NCI-H2171 treated with DMSO at 0.1 percent for 48 hours (cell line): Measurements from ENCODE around the gene MGMT.

Source experiments
- DNase-seq: peaks from one replicate; lab custom pipeline; 2025; lab: John Stamatoyannopoulos, UW

MGMT gene

DNA sequence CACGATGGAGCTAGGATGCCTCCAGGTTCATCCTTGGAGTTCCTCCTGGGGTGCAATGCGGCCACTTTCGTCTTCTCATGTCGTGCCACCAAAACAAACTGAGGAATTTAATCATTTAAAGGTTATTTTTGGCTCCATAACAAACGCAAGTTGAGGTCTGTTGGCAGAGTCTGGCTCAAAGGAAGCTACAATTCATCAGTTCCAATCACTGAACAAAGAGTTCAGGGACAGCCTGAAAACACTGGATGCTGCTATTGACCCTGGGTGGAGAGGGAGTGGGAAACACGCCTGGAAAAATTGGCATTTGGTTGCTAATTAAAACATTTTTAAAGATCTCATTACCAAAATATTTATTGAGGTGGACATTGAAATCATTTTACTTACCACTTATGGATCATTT lies 11.4 kb upstream of the MGMT start:
- DNase-seq, result no peak

GRCh38 chr10:129459762-129460539 lies 7.1 kb upstream of the MGMT start:
- no peak for DNase-seq

DNA sequence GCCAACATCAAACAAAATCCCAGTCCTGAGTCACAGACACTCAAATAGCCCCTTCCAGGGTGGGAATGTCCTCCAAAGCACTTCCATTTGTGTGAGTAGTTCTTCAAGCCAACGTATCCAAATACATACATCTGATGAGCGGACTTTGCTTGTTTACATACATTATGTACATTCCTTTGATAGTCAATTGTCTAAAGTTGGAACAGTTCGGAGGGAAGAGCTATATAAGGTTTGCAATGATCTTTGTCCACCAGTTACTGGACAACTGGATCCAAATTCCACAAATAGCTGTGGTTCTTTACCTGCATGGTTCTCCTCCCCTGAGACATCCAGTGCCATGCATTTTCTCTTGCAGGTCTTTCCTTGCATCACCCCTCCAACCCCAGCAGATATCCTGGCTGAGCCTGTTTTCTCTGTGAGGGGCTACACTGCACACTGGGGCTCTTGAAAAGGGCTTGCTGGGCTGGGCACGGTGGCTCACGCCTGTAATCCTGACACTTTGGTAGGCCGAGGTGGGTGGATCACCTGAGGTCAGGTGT lies 4.7 kb upstream of the MGMT start:
- DNase-seq, result no peak

GRCh38 chr10:129464251-129464650 lies 2.8 kb upstream of the MGMT start:
- DNase-seq, result no peak

DNA sequence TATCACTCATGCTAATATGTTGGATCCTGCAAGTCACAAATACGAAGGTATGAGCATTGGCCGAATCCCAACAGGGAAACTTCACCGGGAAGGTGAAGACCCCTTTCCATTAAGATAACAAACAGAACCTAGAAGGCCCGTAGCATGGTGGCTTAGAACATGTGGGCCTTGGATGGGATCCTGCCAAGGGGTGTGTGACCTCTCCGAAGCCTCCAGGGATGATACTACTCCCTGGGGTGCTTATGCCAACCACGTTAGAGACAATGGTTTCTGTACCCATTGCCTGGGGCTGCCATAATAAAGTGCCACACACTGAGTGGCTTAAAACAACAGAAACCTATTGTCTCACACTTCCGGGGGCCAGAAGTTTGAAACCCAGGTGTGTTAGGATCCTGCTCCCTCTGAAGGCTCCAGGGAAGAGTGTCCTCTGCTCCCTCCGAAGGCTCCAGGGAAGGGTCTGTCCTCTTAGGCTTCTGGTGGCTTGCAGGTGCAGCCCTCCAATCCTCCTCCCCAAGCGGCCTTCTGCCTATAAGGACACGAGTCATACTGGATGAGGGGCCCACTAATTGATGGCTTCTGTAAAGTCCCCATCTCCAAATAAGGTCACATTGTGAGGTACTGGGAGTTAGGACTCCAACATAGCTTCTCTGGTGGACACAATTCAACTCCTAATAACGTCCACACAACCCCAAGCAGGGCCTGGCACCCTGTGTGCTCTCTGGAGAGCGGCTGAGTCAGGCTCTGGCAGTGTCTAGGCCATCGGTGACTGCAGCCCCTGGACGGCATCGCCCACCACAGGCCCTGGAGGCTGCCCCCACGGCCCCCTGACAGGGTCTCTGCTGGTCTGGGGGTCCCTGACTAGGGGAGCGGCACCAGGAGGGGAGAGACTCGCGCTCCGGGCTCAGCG lies 992 bp upstream of the MGMT start:
- DNase-seq, result no peak

GRCh38 chr10:129467359-129468064 lies 471 bp downstream of the MGMT start:
- DNase-seq, result no peak

- DNase-seq, result no peak
Observed at GRCh38 chr10:129468187-129468586, 1.1 kb downstream of the MGMT start.

DNA sequence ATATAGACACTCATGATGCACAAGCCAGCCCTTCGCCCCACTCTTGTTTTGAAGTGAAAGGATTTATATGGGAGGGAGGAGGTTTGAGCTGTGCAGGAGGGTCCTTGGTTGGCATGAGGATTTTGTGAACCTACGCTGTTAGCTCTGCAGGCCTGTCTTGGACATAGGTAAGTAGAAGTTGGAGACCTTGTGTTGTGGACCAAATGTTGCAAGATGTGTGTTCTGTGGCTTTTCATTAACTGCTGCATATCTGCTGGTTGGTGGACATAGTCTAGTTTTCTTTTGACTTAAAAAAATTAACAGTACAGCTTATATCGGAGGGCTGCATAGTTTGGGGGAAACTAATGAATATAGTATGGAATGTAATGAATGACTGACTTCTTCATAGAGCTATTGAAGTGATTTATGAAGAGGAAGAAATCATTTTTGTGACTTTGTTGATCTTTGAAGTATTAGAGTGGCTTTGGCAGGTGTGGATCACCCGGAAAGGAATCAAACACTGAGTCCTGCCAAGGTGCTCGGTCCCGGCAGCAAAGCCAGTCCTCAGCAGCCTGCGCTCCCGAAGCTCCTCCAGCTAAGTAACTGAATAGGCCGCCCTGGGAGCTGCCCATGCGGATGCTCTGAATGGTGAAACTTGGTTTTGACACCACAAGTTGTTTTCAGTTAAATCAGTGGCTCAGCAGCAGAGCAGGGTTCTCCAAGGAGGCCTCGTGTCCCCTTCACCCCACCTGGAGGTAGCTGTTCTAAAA lies 3.2 kb downstream of the MGMT start:
- no peak for DNase-seq

DNA sequence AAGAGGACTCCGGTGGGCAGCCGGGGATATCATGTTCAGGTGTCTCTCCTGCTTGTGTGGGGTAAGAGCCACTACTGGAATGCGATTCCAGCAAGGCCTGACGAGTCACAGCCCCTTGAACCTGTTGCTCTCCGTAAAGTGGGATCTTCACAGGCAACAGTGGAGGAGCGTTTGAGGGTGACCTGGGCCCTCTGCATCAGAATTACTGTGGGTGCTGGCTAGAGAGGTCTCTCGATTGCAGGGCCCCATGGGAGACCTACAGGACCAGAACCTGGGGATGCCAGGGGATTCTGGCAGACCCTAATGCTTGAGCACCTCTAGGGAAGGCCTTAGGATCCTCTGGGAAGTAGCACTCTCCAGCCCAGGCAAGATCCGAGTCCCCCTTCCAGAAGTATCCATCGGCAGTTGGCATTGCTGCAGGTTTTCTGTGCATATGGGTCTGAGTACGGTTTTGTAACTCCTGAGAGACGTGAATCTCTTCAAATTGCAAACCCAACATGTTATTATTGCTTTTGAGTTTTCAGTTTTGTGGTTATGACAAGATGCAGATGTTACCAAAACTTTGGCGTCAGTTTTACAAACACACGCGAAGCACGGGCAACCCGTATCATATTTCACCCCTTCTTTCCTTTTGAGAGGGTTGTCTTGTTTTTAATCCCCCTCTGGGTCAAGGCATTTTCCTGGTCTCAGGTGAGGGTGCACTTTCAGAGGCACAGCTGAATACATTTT lies 4.6 kb downstream of the MGMT start:
- no peak for DNase-seq

DNA sequence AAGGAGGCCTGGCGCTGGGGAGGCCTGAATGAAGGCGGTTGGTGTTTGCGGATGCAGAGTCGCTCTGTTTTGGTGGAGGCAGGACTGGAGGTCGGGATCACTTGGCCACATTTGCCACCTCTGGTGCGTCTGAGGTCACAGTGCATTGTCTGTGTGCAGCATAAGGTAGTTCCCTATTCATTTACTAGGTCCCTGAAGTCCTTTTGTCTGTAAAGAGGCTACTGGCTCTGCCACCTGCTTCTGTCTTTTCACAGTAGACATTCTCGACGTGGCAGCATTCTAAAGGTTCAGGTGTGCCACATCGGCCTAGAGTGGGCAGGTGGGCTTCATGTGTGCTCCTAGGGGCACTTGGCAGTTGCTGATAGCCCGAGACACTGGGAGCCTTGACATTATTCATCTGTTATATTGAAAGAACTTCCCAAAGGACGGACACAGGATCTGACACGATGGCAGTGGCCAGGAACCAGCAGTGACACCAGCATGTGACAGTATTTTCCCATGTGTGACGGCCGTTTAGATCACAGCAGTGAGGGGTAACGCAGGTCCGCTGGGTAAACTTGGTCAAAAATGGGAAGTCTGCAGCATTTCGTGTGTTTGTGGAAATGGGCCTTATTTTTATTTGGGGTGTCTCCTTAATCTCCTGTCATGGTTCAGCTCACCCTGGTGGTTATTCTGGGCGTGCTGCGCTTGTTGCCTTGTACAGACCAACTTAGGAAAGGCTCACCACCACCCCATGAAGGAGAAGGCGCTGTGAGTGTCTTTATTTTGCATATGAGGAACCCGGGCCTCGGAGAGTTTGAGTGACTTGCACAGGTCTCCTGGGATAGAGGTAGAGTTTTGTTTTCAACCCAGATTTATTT lies 5.9 kb downstream of the MGMT start:
- DNase-seq, result no peak

DNA sequence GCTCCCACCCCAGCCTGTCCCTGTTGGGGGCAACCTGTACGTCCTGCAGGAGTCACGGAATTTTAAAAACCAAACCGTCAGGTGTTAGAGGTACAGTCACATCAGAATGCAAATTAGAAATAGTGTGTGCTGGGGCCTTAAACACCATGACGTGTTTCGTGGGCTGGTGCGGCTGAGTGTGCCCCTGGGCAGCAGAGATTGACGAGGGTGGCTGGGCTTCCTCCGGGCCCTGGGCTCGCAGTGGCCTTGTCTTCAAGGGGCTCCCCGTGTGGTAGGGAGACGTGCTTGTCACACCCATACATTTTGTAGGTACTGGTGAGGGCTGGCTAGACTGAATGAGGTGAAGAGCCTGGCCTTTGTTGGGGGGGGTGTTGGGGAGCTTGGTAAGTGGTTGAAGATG lies 7.6 kb downstream of the MGMT start:
- no peak for DNase-seq

GRCh38 chr10:129476431-129476830 lies 9.4 kb downstream of the MGMT start:
- no peak for DNase-seq

GRCh38 chr10:129477051-129477450 lies 10.0 kb downstream of the MGMT start:
- DNase-seq, result no peak

DNA sequence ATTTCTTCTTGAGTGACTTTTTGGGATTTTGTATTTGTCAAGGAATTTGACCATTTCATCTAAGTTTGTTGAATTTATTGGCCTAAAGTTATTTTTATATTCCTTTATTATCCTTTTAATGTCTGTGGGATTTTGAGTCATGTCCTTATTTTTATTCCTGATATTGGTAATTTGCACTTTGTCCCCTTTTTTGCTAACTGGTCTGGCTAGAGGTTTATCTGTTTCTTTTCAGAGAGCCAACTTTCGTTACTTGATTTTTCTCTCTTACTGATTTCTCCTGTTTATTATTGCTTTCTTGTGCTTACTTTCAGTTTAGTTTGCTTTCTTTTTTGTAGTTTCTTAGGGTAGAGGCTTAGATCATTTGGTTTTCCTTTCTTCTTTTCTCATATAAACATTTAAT lies 14.6 kb downstream of the MGMT start:
- DNase-seq, result no peak

DNA sequence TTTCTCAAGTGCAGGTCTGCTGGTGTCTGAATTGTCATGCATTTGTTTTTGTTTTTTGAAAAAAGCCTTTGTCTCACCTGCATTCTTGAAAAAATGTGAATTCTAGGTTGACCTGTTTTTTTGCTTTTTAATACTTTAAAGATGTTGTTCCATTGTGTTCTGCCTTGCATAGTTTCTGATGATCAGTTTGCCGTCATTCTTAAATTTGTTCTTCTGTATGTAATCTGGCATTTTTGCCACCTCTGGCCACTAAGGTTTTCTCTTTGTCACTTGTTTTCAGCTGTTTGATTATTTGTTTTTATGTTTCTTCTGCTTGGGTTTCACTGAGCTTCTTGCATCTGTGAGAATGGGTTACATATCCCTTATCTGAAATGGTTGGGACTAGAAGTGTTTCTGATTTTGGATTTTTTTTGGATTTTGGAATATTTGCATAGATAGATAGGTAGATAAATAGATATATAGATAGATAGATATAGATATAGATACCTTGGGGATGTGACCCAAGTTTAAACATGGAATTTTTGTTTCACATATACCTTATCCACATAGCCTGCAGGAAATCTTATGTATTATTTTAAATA lies 16.5 kb downstream of the MGMT start:
- DNase-seq, result peak; percentile 7

DNA sequence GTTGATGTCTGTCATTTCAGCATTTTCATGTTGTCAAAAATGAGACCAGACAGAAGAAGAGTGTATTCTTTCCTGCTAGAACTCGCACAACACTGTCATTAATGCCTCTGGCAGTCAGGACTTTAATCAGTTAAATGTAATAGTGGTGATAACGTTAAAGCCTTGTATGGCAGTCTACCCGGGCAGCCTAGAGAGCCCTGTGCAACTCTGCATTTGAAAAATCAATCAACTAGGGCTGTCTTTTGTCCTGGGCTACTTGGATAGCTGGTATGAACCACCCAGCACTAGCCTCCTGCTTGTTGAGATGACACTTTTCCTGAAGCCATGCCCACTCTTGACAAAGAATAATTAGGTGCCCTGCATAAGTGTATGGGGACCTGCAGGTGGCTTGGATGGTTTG lies 19.8 kb downstream of the MGMT start:
- no peak for DNase-seq

DNA sequence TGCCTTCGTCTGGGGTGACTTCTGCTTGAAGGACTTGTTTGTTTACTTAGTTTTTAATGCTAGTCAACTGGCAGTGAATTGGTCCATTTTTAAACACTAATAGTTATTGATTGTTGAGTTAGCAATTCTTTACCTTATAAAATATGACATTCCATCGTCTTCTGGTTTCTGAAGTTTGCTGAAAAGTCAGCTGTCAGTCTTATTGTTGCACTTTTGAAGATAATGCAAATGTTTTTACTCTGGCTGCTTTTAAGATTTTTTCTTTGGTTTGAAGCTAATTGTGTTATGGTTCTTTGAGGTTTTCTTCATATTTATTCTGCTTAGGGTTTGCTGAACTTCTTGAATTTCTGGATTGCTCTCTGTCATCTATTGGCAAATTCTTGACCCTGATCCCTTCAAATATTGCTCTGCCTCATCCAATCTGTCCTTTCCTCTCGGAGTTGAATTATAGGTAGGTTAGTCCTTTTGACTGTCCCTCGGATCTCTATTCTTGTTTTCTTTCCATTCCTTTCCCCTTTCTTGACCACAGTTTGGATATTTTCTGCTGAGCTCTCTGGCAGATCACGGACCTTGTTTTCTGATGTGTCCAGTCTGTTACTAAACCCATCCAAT lies 24.2 kb downstream of the MGMT start:
- DNase-seq, result peak; percentile 20

- no peak for DNase-seq
Observed at GRCh38 chr10:129494176-129494575, 27.1 kb downstream of the MGMT start.

GRCh38 chr10:129494740-129495139 lies 27.7 kb downstream of the MGMT start:
- DNase-seq, result no peak
